GM12878 (cell line): ENCODE measurements around the gene OR1J1. TPM values are rescaled to one million over a fixed set of nuclear protein-coding genes. Genes with fewer than 3 reads are reported as not detected.

Source experiments
- ATAC-seq: fragments of 200-7000 bp; cut with Tn5 transposase; 3 replicates; pipeline ENCODE4 v1.9.1; 2020; ENCODE audit warnings: mild to moderate bottlenecking, moderate library complexity
- BruUV-seq: library from RNA; stranded (reverse); fragments of 400-500 nt; replicated peaks from 2 replicates; lab custom pipeline; 2021; lab: Mats Ljungman, UMichigan
- CTCF ChIA-PET: fragments of 300-600 bp; sonication (Branson Sonifier 250); formaldehyde crosslinking; extraction: SDS; loops from one replicate; lab custom pipeline; 2021; ENCODE audit warnings: inconsistent platforms; lab: Yijun Ruan, JAX
- POLR2A ChIA-PET: fragments of 350-600 bp; formaldehyde crosslinking; extraction: SDS; loops from one replicate; lab custom pipeline; 2021; ENCODE audit warnings: inconsistent platforms; lab: Charles Lee
- RAD21 ChIA-PET: fragments of 300-600 bp; sonication (Branson Sonifier 250); formaldehyde crosslinking; loops from one replicate; lab custom pipeline; 2023; ENCODE audit warnings: antibody characterized with exemption; ENCODE audit not compliant: unreplicated experiment; lab: Charles Lee
- SMC1A ChIA-PET: fragments of 300-600 bp; sonication (Branson Sonifier 250); formaldehyde crosslinking; loops from one replicate; lab custom pipeline; 2023; ENCODE audit not compliant: unreplicated experiment, uncharacterized antibody; lab: Charles Lee
- DNase-seq: peaks from one replicate; pipeline ENCODE4 v3.0.0-alpha.2; 2011; ENCODE audit warnings: low read depth, low spot score
- FAIRE-seq: peaks from 3 replicates; lab custom pipeline; 2011; peaks lifted over from hg19 to GRCh38; lab: Jason Lieb, UNC
- H2AFZ ChIP-seq: 2 replicates; pipeline ENCODE4 v1.6.0; 2011; ENCODE audit warnings: low read depth, low read length, control low read depth; ENCODE audit not compliant: control insufficient read depth
- H3K27ac ChIP-seq: 2 replicates; pipeline ENCODE4 v1.5.1; 2011; ENCODE audit warnings: control low read depth; ENCODE audit not compliant: control insufficient read depth, insufficient read depth
- H3K27me3 ChIP-seq, 2 experiments: replicated peaks in 1 of 2; 2 replicates each; pipeline versions ENCODE4 v1.6.0 to v1.6.1; 2011; ENCODE audit warnings: low read length in 1 of 2; ENCODE audit not compliant: control insufficient read depth in 2 of 2, insufficient read depth in 2 of 2
- H3K36me3 ChIP-seq, 2 experiments: 2 replicates each; pipeline ENCODE4 v1.5.1; 2011; ENCODE audit warnings: low read length in 1 of 2; ENCODE audit not compliant: control insufficient read depth in 2 of 2, insufficient read depth in 2 of 2
- H3K4me1 ChIP-seq: 2 replicates; pipeline ENCODE4 v1.6.1; 2011; ENCODE audit warnings: mild to moderate bottlenecking, low read length, moderate library complexity, mixed read lengths; ENCODE audit not compliant: control insufficient read depth, insufficient read depth
- H3K4me2 ChIP-seq: 2 replicates; pipeline ENCODE4 v1.6.0; 2011; ENCODE audit warnings: control low read depth; ENCODE audit not compliant: control insufficient read depth, insufficient read depth
- H3K4me3 ChIP-seq: fragments of 200-600 bp; sonication (generic); 2 replicates; pipeline ENCODE4 v1.5.1; 2016
- H3K79me2 ChIP-seq: 2 replicates; pipeline ENCODE4 v1.6.0; 2011; ENCODE audit warnings: low read length; ENCODE audit not compliant: control insufficient read depth, insufficient read depth
- H3K9ac ChIP-seq: 2 replicates; pipeline ENCODE4 v1.8.0; 2011; ENCODE audit warnings: low read length, control low read depth, mixed read lengths; ENCODE audit not compliant: control insufficient read depth, insufficient read depth
- H3K9me3 ChIP-seq: replicated peaks from 3 replicates; pipeline ENCODE4 v1.5.1; 2011; ENCODE audit warnings: mild to moderate bottlenecking, low read length; ENCODE audit not compliant: control insufficient read depth, insufficient read depth
- H4K20me1 ChIP-seq: 2 replicates; pipeline ENCODE4 v1.6.0; 2011; ENCODE audit not compliant: control insufficient read depth, insufficient read depth
- ATF2 ChIP-seq: IDR thresholded peaks from 2 replicates; pipeline ENCODE4 v1.6.1; 2012; ENCODE audit warnings: low read length, inconsistent platforms
- CBX3 ChIP-seq: fragments of 200-600 bp; sonication (generic); IDR thresholded peaks from 2 replicates; pipeline ENCODE4 v1.6.1; 2016; ENCODE audit warnings: low read depth, borderline replicate concordance
- PML ChIP-seq: IDR thresholded peaks from 2 replicates; pipeline ENCODE4 v1.6.1; 2012; ENCODE audit warnings: low read length, inconsistent platforms
- ZNF384 ChIP-seq: IDR thresholded peaks from 2 replicates; pipeline ENCODE4 v1.6.1; 2012; ENCODE audit warnings: low read depth, mild to moderate bottlenecking, low read length, improper control_type of control experiment, borderline replicate concordance
- WGBS: methylation state at CpG from one replicate; pipeline ENCODE4 v1.1.6; 2016; ENCODE audit warnings: low lambda C conversion rate; ENCODE audit not compliant: insufficient replicate concordance, insufficient coverage; ENCODE audit errors: missing lambda C conversion rate; 5-methylcytosine and 5-hydroxymethylcytosine counted together
- in situ Hi-C: fragments of 300-500 bp; cut with MboI; formaldehyde crosslinking; loops from 9 replicates; pipeline ENCODE4 v1.14.3; 2018; ENCODE audit warnings: mixed read lengths
- intact Hi-C: fragments of 100-400 bp; cut with micrococcal nuclease; formaldehyde crosslinking; loops from one replicate; pipeline ENCODE4 v1.14.2; 2022; ENCODE audit not compliant: unreplicated experiment
- polyA plus RNA-seq, 11 experiments: library from polyadenylated mRNA; depleted of rRNA in 4 of 11; unstranded in 6 of 11; stranded (reverse) in 5 of 11; fragments of >200 nt; fragmentation: Nextera tagmentation in 4 of 11; fragmentation: Illumina TruSeq in 1 of 11; extraction: Ambion mirVana in 4 of 11; extraction: Trizol in 1 of 11; gene quantifications; 1 replicate in 1 of 11; 2 replicates in 10 of 11; pipeline versions ENCODE4 v1.2.1 to v1.2.3, GENCODE V29; 2011 to 2016; ENCODE audit warnings: inconsistent platforms in 2 of 11, missing spikeins in 2 of 11, low read depth in 1 of 11
- total RNA-seq, 4 experiments: library from RNA; depleted of rRNA in 3 of 4; stranded (reverse); fragments of >200 nt in 3 of 4; fragmentation: Illumina TruSeq in 1 of 4; extraction: Trizol in 1 of 4; gene quantifications; 2 replicates each; pipeline versions ENCODE4 v1.2.1 to v1.2.3, GENCODE V29; 2013 to 2021

Gene OR1J1
- total and polyA plus RNA-seq, 10 of the 15 experiments (the other 5 are each of a cell fraction or from before 2014, with no cell fraction given) = 0.07 TPM; not detected in 9

DNA sequence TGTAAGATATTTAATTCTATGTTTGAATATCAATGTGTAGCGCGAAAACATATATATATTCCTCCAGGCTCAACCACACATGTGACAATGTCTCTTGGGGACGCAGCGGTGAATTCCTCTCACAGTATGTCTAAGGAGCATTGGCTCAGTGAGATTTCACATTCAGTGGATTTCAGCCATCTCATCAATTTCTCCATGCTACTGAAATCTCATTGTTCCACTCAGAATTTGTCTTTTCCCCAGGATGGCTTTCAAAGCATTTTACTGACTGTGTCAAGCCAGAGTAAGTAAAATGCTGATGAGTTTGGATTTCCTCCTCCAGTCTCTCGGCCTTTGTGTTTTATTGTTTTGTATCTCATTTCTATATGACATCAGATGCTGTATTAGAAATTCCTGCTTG is 1.3 kb upstream of the OR1J1 start:
- 94% methylated on average over 5 of the region's 5 CpGs for WGBS
- Histone ChIP-seq H3K27ac (no peak overlapping the region), H3K36me3 (no peaks in the 10 kb centered on the region), H4K20me1 (no peaks in the 10 kb centered on the region), H3K9me3 (no peaks in the 10 kb centered on the region), H3K4me2 (no peak overlapping the region), H3K4me1 (no peaks in the 10 kb centered on the region), H2AFZ (no peak overlapping the region), H3K9ac (no peak overlapping the region), H3K4me3 (no peak overlapping the region), H3K79me2 (no peaks in the 10 kb centered on the region), H3K27me3 (no peaks in the 10 kb centered on the region; a peak in 1 of 4 replicates)
- TF ChIP-seq PML (no peak), ZNF384 (no peak), ATF2 (no peak)
- FAIRE-seq (no peak), DNase-seq (no peak), ATAC-seq (no peak)
- no TSS peak for BruUV-seq
- POLR2A ChIA-PET = no interaction called here
- SMC1A ChIA-PET = no interaction called here
- CTCF ChIA-PET = interaction anchor here (1.0 to 2.3 kb wide), 3 partner anchors 16 to 188 kb away, joined by 3 to 8 read pairs (median 4); no protein-coding TSS in a partner anchor
- in situ Hi-C loops (no loop called here), intact Hi-C loops (no loop called here)
- RAD21 ChIA-PET = no interaction called here

DNA sequence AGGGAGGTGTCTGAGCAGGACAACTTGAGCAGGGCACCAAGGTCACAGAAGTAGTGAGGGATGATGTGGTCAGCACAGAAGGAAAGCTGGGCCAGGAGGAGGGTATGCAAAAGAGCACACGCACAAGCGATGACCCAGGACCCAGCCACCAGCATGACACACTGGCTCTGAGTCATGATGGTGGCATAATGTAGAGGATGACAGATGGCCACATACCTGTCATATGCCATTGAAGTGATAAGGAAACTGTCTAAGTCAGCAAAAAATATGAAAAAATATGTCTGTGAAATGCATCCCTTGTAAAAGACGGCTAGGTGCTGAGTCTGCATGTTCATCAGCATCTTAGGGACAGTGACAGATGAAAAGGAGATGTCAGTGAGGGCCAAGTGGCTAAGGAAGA is 380 bp downstream of the OR1J1 start:
- SMC1A ChIA-PET = no interaction called here
- POLR2A ChIA-PET = no interaction called here
- in situ Hi-C loops = no loop called here
- CTCF ChIA-PET = interaction anchor here (1.3 to 2.1 kb wide), 2 partner anchors 13 to 21 kb away, joined by 3 to 7 read pairs; no protein-coding TSS in a partner anchor
- intact Hi-C loops = no loop called here
- no peak for DNase-seq
- 41% methylated on average over 3 of the region's 3 CpGs for WGBS
- TF ChIP-seq CBX3 = no peak
- TF ChIP-seq, all 136 proteins: peak for 0
- BruUV-seq = no TSS peak
- RAD21 ChIA-PET = no interaction called here
- H2AFZ ChIP-seq = no peak overlapping the region
- no peak overlapping the region for H3K4me2 ChIP-seq
- FAIRE-seq = peak; percentile 56
- no peaks in the 10 kb centered on the region; a peak in 1 of 4 replicates for H3K27me3 ChIP-seq
- no peaks in the 10 kb centered on the region for H3K4me1 ChIP-seq
- no peak overlapping the region for H3K9ac ChIP-seq
- H3K9me3 ChIP-seq = no peaks in the 10 kb centered on the region
- H3K36me3 ChIP-seq = no peaks in the 10 kb centered on the region
- H3K79me2 ChIP-seq = no peaks in the 10 kb centered on the region
- H4K20me1 ChIP-seq = no peaks in the 10 kb centered on the region
- no peak for ATAC-seq
- no peak overlapping the region for H3K4me3 ChIP-seq
- H3K27ac ChIP-seq = no peak overlapping the region
